ENCODE measurements around the gene CGN. TPM values are rescaled to one million over a fixed set of nuclear protein-coding genes. Genes with fewer than 3 reads are reported as not detected.

Gene CGN
- total RNA-seq, 1 donor from 2014 or later: 0.32 TPM

- intact Hi-C loops (cut with micrococcal nuclease): no loop called here
Observed at GRCh38 chr1:151584780-151585179, 73.6 kb downstream of the CGN start.

GRCh38 chr1:151585622-151586021 lies 74.4 kb downstream of the CGN start:
- intact Hi-C loops (cut with micrococcal nuclease): no loop called here

Other genes with a start within 250 kb of the CGN start
- gene ZNF687, start 229.1 kb upstream of the CGN start, total RNA-seq: 27.0 and 28.6 TPM in 2 replicates
- gene PI4KB, start 184.0 kb upstream of the CGN start, total RNA-seq: 81.2 and 85.5 TPM in 2 replicates
- gene RFX5, start 164.1 kb upstream of the CGN start, total RNA-seq: 118 and 120 TPM in 2 replicates
- gene SELENBP1, start 138.7 kb upstream of the CGN start, total RNA-seq: not detected in 2 replicates
- gene PSMB4, start 111.8 kb upstream of the CGN start, total RNA-seq: 393 and 396 TPM in 2 replicates
- 86.4 and 95.2 TPM in 2 replicates for gene POGZ, start 51.9 kb upstream of the CGN start, total RNA-seq
- gene TUFT1, start 28.9 kb downstream of the CGN start, total RNA-seq: 2.7 and 2.9 TPM in 2 replicates
- gene SNX27, start 100.7 kb downstream of the CGN start, total RNA-seq: 27.0 and 27.6 TPM in 2 replicates
- not detected in 2 replicates for gene CELF3, start 205.4 kb downstream of the CGN start, total RNA-seq
- not detected in 2 replicates for gene RIIAD1, start 210.1 kb downstream of the CGN start, total RNA-seq